Metanephros (tissue), 2 donors: Measurements from ENCODE around the gene RAPGEF6. TPM values are rescaled to one million over a fixed set of nuclear protein-coding genes. Genes with fewer than 3 reads are reported as not detected.

Experiments used
- small RNA-seq: library from RNA; depleted of rRNA; stranded (forward); fragments of <200 nt; gene quantifications from one replicate; pipeline ENCODE3, GENCODE V24; 2014; ENCODE audit warnings: low replicate concordance
- total RNA-seq: library from RNA; depleted of rRNA; stranded (reverse); fragments of >200 nt; gene quantifications from one replicate; pipeline ENCODE4 v1.2.3, GENCODE V29; 2014

The RAPGEF6 gene, protein sequence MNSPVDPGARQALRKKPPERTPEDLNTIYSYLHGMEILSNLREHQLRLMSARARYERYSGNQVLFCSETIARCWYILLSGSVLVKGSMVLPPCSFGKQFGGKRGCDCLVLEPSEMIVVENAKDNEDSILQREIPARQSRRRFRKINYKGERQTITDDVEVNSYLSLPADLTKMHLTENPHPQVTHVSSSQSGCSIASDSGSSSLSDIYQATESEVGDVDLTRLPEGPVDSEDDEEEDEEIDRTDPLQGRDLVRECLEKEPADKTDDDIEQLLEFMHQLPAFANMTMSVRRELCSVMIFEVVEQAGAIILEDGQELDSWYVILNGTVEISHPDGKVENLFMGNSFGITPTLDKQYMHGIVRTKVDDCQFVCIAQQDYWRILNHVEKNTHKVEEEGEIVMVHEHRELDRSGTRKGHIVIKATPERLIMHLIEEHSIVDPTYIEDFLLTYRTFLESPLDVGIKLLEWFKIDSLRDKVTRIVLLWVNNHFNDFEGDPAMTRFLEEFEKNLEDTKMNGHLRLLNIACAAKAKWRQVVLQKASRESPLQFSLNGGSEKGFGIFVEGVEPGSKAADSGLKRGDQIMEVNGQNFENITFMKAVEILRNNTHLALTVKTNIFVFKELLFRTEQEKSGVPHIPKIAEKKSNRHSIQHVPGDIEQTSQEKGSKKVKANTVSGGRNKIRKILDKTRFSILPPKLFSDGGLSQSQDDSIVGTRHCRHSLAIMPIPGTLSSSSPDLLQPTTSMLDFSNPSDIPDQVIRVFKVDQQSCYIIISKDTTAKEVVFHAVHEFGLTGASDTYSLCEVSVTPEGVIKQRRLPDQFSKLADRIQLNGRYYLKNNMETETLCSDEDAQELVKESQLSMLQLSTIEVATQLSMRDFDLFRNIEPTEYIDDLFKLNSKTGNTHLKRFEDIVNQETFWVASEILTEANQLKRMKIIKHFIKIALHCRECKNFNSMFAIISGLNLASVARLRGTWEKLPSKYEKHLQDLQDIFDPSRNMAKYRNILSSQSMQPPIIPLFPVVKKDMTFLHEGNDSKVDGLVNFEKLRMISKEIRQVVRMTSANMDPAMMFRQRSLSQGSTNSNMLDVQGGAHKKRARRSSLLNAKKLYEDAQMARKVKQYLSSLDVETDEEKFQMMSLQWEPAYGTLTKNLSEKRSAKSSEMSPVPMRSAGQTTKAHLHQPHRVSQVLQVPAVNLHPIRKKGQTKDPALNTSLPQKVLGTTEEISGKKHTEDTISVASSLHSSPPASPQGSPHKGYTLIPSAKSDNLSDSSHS (N-terminal part only)
- 30.5 TPM for total RNA-seq

DNA sequence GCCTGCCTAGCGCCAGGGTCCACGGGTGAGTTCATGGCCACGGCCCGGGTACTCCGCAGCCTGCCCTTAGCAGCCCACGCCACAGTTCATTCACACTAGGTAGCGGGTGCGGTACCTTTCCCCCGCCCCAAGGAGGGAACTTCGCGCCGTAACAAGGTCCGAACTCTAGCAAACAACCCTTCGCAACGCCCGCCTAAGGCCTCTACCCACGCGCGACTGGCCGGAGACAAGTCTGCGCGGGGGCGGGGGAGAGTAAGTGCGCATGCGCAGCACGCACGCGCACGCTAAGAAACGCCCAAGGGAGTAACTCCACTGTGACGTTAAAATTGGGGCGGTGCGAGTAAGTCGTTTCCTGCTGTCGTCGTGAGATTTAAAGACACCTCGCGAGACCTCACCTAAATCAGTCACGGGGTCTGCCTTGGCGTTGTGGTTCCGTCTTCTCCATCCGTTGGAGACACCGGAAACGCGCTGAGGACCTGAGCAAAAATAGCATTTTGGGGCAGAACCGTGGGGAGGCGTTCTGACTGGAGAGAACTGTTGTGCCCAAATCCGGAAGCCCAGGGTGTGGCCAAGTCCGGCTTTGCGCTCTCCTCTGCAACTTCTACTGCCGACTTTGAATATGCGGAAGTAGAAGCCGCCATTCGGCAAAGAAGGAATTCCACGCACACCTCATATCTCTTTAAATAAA, at the start of gene RAPGEF6:
Gene RAPGEF6 (minus strand): TSS at position 234 of the 688 bp plus-strand sequence. CDS start 199 bp downstream, at position 35.

Small RNA genes lying within 50 kb of the gene (small RNA-seq; reads per million reads assigned to genes)
- gene RF02271, result not detected

Other genes starting within 250 kb of the RAPGEF6 start
- gene FNIP1, start 161.8 kb upstream of the RAPGEF6 start, total RNA-seq, result 58.2 TPM